GM04504 (cell line): ENCODE measurements around the gene TIE1.

Experiments used
- DNase-seq: peaks from one replicate; pipeline ENCODE4 v3.0.0-alpha.2; 2012; ENCODE audit warnings: low read depth

The TIE1 gene

DNA sequence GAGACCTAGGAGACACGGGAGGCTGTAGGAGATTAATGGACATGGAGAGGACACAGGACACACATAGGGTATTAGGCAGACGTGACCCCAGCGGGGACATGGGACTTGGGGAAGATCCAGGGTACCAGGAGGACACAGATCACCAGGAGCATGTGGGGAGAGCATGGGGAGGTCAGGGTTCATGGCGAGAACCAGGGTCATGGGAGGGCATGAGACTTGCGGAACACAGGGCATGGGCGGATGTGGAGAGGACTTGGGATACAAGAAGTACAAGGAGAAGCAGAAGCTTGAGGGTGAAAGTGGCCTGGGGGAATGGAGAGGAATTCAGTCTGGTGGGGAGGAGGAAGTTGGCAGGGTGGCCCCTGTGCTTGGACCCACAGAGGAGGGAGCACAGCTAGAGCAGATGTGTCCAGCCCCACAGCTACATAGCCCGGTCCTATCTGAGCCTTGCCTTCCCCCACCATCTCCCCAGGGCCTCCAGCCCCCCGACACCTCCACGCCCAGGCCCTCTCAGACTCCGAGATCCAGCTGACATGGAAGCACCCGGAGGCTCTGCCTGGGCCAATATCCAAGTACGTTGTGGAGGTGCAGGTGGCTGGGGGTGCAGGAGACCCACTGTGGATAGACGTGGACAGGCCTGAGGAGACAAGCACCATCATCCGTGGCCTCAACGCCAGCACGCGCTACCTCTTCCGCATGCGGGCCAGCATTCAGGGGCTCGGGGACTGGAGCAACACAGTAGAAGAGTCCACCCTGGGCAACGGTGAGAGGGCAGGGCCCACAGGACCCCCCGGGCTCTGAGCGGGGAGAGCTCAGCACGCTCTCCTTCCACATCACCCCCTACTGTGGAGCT, 12.1 kb downstream of the TIE1 start:
- DNase-seq: no peak

DNA sequence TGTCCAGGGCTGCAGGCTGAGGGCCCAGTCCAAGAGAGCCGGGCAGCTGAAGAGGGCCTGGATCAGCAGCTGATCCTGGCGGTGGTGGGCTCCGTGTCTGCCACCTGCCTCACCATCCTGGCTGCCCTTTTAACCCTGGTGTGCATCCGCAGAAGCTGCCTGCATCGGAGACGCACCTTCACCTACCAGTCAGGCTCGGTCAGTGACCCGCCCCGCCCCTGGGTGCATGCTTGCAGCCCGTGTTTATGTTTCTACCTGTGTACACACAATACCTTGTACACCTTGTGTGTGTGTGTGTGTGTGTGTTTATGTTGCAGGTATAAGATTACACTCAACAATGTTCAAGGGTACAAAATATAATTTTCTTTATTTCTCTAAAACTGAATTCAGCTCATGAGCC, 13.0 kb downstream of the TIE1 start:
- no peak for DNase-seq

DNA sequence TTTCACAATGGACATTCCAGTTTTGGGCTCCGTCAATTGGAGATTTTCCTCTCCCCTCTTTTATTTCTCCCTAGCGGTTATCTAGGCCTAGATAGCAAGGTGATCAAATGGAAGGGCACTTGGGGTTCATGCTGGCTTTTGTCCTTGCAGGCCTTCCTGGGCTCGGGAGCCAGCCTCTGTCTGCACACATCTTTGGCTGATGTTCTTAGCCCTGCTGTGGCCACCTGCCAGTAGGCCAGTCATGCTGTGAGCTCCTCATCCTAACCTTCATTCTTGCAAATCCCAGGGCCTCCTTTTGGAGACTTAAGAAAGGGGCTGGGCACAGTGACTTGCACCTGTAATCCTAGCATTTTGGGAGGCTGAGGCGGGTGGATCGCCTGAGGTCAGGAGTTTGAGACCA, 13.5 kb downstream of the TIE1 start:
- DNase-seq: no peak

DNA sequence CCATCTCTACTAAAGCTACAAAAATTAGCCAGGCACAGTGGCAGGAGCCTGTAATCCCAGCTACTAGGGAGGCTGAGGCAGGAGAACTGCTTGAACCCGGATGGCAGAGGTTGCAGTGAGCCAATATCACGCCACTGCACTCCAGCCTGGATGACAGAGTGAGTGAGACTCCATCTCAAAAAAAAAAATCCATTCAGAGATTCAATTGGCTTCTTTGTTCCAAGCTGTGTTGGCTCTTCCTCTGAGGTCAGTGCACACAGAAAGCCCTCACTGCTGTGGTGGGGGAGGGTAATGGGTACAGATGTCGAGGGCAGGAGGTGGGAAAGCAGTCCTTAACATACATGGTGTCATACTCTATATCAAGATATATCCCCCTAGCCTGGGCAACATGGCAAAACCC, 14.7 kb downstream of the TIE1 start:
- DNase-seq: no peak

DNA sequence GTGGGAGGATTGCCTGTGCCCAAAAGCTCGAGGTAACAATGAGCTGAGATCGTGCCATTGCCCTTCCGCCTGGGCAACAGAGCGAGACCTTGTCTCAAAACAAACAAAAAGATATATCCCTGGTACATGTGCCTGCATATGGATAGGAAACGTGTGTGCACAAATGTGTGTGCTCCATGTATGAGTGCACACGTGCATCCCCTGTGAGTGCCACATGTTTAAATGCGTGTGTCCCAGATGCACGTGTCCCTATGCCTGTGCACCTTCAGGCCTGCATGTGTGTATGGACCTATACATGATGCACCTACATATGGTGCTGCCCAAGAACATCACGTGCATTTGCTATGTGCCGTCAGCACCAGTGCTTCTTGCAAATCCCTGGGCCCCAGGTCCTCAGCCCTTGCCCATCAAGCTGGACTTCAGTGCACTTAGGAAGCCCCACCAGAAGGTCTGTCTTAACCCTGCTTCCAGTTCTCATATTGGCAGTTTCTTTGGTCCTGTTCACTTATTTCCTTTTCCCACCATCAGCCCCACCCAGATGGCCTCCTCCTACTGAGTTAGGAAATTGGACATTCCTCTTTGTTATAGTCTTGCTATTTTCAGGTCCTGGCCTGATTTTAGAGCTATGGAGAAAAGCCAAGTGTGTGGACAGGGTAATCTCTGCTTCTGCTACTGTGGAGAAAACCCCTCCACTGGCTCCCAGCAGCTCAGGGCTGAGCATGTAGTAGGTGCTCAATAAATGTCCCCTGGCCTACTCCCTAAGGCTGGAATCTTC, 15.4 kb downstream of the TIE1 start:
- no peak for DNase-seq

DNA sequence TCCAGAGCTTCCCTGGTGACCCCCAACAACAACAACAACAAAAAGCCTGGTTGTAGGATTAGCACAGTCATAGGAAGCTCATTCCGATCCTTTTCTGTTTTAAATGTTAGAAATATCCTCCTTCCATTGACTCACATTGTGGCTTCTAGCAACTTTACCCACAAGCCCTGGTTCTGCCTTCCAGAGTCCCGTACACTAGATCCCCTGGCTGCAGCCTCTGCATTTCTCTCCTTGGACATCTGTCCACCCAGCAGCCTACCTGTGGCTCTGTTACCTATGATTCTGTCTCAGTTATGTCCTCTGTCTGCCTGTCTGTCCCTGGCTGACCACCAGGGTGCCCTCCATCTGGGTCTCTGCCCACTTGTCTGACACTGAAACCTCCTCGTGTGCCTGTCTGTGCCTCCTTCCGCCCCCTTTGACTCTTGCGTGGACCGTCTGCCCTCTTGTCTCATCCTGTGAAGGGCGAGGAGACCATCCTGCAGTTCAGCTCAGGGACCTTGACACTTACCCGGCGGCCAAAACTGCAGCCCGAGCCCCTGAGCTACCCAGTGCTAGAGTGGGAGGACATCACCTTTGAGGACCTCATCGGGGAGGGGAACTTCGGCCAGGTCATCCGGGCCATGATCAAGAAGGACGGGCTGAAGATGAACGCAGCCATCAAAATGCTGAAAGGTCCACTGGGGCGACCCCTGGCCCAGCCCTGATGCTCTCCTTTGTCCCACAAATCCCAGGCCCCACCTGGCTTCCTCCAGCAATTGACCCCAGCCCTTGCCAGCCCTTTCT, 16.1 kb downstream of the TIE1 start:
- DNase-seq: no peak

DNA sequence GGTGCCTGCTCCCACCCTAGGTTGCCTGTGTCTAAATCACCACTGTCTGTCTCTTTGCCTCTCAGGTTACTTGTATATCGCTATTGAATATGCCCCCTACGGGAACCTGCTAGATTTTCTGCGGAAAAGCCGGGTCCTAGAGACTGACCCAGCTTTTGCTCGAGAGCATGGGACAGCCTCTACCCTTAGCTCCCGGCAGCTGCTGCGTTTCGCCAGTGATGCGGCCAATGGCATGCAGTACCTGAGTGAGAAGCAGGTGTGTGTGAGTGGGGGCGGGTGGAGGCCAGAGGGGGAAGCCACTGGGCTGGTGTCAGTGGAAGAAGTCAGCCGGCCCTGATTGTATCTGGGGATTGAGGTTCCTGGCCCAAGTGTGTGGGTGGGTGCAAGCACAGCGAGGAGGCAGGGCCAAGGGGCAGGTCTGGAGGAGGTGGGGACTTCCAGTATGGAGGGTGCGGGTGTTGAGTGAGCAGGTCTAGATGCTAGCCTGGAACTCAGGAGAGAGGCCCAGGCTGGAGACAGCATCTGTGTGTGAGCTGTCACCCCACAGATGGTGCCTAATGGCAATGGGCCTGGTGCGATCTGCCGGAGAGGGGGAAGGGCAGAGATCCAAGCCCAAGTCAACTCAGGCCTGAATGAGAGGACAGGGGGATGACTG, 17.2 kb downstream of the TIE1 start:
- DNase-seq: no peak

DNA sequence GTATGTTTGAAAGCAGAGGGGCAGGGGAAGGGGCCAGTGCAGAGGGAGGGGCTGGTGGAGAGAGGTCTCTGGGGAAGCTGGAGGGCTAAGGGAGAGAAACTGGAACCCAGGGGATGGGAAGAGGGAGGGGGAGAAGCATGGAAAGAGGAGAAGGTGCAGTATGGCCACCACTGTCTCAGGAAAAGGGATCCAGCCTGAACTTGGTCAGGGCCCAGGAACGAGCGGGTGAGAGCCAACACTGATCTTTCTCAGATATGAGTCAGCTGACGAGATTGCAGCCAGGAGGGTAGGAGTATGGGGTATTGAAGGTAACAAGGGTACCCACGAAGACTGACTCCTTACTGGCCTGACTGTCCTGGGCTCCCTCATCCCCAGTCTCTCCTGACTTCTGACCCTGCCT, 18.0 kb downstream of the TIE1 start:
- no peak for DNase-seq

DNA sequence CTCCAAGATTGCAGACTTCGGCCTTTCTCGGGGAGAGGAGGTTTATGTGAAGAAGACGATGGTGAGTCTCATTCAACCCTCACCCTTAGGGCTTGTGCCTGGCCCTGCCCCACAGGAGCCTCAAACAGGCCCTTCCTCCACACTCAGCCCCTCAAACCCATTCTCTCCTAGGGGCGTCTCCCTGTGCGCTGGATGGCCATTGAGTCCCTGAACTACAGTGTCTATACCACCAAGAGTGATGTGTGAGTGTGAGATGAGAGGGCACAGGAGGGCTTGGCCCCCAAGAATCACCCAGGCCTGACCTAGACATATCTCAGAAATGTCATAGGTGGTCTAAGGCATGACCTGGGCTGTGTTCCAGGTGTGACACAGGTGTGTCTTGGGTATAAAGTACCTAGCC, 18.5 kb downstream of the TIE1 start:
- DNase-seq: no peak

DNA sequence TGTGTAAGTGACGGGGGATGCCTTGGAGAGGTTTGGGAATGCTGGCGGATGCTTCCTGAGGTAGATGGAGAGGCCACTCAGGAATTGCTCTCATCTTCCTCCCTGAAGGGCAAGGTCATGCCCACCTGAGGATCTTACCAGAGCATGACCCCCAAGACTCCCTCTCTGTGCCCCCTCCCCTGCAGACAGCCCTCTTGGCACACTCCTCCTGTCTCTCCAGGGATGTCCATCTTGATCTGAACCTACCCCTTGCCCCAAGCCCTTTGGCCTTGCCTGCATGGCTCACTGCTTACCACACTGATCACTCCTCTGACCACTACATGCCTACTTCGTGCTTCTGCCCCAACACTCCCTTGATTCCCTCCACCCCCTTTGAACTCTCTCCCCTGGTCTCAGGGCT, 19.0 kb downstream of the TIE1 start:
- no peak for DNase-seq

DNA sequence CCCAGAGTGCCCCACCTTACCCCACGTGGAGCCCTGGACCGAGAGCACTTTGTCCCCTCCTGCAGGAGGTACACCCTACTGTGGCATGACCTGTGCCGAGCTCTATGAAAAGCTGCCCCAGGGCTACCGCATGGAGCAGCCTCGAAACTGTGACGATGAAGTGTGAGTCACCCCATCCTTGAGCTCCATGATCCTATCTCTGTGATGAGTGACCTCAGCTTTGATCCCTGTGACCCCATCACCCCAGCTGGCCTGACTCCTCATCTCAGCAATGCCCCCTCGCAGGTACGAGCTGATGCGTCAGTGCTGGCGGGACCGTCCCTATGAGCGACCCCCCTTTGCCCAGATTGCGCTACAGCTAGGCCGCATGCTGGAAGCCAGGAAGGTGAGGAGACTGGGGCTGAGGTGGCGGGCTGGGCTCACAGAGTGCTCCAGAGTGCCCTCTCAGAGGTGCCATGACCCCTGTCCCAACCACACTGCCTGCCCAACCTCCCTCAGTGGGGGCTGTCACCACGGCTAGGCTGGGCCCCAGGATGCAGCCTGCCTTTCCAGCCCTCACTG, 20.6 kb downstream of the TIE1 start:
- no peak for DNase-seq

DNA sequence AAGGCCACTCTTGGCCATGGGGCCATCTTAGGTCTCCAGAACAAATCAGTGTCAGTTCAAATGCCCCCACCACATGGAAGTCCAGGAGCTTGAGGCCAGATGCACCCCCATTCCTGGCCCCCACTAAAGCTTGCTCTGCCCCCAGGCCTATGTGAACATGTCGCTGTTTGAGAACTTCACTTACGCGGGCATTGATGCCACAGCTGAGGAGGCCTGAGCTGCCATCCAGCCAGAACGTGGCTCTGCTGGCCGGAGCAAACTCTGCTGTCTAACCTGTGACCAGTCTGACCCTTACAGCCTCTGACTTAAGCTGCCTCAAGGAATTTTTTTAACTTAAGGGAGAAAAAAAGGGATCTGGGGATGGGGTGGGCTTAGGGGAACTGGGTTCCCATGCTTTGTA, 21.7 kb downstream of the TIE1 start:
- DNase-seq: no peak

DNA sequence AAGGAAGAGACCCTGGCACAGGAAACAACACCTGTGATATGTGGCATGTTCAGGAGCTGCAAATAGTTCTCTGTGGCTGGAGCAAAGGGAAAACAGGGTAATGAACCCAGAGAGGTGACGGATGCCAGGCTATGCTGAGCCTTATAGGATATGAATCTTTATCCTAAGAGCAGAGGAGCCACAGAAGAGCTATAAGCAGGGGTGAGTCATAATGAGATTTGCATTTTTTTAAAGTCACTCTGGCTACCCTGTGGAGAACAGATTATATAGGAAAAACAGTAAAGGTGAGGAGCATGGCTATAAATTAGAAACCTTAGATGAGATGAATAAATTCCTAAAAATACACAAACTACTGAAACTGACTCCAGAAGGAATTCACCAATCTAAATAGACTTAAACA, 24.0 kb downstream of the TIE1 start:
- DNase-seq: no peak

DNA sequence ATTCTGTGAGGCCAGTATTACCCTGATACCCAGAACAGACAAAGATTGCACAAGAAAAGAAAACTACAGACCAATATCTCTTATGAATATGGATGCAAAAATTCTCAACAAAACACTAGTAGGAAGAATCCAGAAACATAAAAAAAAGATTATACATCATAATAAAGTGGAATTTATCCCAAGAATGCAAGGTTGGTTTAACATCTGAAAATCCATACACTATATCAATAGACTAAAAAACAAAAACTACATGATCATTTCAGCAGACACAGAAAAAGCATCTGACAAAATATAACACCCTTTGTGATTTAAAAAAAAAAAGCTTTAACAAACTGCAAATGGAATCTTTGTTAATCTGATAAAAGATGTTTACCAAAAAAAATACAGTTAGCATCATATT, 24.6 kb downstream of the TIE1 start:
- no peak for DNase-seq

DNA sequence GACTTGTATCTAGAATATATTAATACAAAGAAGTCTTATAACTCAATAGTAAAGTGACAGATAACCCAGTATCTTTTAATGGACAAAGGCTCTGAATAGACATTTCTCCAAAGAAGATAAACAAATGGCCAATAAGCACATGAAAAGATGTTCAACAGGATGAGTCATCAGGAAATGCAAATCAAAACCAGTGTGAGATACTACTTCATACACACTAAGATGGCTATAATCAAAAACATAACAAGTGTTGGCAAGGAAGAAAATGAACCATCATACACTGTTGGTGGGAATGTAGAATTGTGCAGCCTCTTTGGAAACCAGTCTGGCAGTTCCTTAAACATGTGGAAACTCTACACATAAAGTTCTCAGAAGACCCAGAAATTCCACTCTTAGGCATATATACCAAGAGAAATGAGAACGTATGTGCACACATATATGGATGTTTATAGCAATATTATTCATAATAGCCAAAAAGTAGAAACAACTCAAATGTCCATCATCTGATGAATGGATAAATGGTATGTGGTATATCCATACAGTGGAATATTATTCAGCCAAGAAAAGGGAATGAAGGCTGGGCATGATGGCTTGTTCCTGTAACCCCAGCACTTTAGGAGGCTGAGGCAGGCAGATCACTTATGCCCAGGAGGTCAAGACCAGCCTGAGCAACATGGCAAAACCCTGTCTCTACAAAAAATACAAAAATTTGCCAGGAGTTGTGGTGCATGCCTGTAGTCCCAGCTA, 26.9 kb downstream of the TIE1 start:
- peak; percentile 24 for DNase-seq

DNA sequence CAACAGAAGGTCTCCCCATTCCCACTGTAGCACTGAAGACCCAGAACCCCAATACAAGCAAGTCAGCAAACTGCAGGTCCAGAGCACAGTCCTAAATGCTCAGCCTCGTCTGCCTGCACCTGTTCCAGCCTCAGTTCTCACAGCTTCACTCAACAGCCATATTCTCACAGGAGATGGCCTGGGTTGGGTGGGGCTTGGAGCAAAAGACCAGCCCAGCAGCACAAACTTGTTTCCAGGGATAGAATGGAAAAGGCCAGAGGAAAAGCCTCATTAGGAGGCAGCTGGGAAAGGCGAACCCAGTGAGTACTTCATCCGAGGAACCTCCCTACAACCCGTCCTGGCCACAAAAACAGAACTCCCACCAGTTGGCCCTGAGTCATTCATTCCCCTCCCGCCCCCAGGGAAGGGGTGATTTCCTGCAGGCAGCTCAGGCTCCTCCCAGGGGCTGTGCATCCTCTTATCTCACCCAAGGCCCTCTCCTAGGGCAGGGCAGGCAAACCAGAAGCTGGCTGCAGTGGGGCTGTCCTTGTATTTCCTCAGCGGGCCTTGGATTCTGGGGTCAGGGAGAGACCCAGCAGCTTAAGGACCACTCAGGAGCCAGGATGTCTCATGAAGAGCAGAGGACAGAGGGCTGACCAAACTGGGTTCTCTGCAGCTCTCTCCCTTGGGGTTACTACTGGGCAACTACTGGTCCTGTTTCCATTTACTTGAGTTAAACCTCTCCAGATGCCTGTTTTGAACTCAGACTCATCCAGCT, 29.4 kb downstream of the TIE1 start:
- peak; percentile 22 for DNase-seq

DNA sequence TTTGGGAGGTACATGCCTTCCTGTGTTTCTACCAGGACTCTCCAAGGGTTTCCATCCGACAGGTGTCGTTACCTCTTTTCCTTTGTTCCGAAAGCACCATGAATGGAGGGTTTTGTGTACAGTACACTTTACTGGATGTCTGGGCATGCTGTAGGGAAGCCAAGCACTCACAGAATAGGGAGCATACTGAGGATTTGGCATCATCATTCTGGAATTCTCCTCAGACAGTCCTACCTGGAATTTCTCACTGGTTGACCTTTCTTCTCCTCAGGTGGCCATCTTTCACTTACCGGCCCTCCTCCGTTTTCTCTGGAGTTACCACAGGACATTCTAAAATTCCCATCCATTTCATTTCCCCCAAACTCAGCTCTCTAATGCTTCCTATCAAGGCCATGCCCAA, 30.9 kb downstream of the TIE1 start:
- DNase-seq: no peak

DNA sequence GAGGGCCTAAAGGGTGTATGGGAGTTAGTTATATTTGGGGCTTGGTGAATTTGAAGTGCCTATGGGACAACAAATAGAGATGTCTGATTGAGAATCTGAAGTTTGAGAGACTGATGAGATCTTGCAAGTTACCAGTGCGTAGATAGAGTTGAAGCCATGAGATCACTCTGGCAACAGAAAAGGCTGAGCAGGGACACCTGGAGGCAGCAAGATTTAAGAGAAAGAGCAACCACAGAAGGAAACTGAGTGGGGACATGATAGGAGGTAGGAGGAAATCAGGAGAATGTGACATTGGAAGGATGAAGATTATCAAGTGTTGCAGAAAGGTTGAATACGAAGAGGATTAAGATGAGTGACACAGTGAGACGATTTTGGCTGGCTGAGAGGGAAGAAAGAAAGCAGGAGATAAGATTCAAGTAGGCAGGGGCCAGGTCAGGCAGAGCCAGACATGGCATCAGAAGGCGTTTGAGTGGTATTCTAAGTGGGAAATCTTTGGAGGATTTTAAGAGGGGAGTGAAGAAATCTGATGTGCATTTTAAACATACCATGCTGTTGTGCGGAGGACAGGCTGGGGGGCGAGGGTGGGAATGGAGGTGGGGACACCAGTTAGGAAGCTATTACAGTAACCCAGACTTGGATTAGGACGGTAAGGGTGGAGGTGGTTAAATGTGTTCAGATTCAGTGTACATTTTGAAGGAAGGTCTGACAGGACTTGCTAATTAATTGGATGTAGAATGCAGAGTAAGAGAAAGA, 33.8 kb downstream of the TIE1 start:
- no peak for DNase-seq

DNA sequence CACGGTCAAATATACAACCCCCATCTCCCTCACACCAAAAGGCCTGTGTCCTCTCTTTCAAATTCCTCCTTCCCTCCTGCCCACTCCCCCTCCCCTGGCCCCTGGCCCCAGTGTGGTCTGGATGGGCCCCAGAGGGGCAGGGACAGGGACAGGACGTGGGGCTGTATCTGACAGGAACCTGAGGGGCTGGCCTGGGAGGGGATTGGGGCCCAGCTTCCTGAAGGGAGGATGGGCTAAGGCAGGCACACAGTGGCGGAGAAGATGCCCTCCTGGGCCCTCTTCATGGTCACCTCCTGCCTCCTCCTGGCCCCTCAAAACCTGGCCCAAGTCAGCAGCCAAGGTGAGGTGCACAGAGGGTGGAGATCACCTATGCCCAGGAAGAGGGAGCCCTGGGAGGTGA, 36.8 kb downstream of the TIE1 start, which contains the start of gene MPL:
Gene MPL, plus strand, starts transcription at position 231 of the 400 bp plus-strand sequence. Its CDS starts 31 bp downstream, at position 262.
- no peak for DNase-seq

DNA sequence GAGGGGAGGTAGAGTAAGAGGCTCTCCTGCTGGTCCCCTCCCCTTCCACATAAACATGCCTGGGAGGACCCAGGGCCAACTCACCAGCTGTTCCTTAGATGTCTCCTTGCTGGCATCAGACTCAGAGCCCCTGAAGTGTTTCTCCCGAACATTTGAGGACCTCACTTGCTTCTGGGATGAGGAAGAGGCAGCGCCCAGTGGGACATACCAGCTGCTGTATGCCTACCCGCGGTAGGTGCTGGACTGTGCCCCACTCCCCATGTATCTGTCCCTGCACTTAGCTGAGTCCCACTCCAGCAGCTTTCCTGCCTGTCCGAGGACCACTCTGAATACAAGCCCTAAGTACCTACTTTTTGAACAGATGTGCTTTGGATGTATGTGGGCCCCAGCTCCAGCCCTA, 37.2 kb downstream of the TIE1 start:
- no peak for DNase-seq
